ENCODE data around the gene PDE4B. TPM values are rescaled to one million over a fixed set of nuclear protein-coding genes. Genes with fewer than 3 reads are reported as not detected.
"Not testable (repeated sequence)": the region's sequence is repeated elsewhere in the genome, so short reads cannot be mapped to it uniquely, and the experiment has no call there.

PDE4B gene
- total RNA-seq, 1 donor from 2014 or later, result 54.6 TPM

- intact Hi-C loops (cut with micrococcal nuclease), result no loop called here
Observed at GRCh38 chr1:66296951-66297350, 504.3 kb downstream of the PDE4B start.

DNA sequence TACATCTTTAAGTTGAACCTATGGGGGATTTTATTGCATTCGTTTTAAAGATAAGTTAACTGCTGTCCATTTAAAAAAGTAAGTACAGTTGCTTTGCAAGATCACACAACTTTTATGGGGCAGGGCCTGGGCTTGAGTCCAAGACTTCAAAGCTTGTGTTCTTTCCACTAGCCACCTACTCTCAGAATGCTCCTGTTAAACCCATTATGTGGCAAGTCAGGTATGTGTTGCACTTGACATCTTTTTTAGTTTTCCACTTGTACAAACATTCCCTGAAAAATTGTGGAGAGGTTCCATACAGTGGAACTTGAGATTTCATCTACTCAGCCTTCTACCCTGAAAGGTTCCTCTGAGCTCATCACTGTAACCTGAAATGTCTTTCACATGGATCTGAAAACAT is 505.8 kb downstream of the PDE4B start:
- intact Hi-C loops (cut with micrococcal nuclease), result no loop called here

DNA sequence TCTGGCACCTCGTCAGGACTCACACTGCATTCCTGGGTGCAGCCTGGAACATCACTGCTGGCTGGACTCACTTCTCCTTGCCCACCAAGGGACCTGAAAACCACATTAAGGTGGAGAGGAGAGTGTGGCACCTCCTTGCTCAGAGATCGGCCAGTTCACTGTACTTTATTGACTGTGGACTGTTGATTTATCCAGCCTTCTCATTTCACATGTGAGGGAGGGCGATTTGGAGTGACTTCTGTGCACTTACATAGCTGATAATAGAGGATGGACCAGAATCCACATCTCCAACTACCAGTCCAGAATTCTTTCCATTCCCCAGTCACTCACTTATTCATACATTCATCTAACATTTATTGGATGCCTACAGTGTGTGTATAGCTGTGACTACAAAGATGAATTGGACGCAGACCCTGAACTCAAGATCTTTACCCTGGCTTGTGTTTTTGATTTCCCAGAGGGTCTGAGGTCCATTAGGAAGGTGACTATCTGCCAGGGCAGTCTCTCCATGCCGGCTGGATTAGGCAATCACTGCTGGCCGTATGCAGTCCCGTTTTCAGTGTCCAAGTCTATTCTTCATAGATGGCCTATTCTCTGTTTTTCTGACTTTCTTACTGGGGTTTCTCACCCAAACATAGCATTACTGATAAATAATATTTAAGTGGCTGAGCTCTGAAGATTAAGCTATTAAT is 507.7 kb downstream of the PDE4B start:
- intact Hi-C loops (cut with micrococcal nuclease), result loop anchor here (2.0 kb wide), 1 partner anchor 48 kb away; no protein-coding TSS in a partner anchor

- intact Hi-C loops (cut with micrococcal nuclease), result loop anchor here (1.0 to 2.0 kb wide), 11 partner anchors 10 to 629 kb away; no protein-coding TSS in a partner anchor
Observed at GRCh38 chr1:66300972-66301451, 508.3 kb downstream of the PDE4B start.

- intact Hi-C loops (cut with micrococcal nuclease), result no loop called here
Observed at GRCh38 chr1:66302184-66302742, 509.6 kb downstream of the PDE4B start.

DNA sequence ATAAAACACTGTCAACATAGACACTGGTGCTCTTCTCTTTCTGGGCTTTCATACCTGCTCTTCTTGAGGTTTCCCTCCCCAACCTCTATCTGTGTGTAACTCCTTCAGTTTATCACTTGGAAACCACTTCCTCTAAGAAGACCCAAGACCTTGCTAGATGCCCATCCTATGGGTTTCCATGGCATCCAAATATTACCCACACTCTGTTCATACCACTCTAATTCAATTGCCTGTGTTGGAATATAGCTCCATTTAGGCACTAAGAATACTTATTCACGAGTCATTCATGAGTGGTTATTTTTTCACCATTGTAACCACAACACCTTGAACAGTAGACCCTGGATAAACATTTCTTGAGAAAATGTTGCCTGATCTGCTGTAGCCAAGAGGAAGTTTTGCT is 510.1 kb downstream of the PDE4B start:
- intact Hi-C loops (cut with micrococcal nuclease), result no loop called here

GRCh38 chr1:66303646-66304045 is 511.0 kb downstream of the PDE4B start:
- intact Hi-C loops (cut with micrococcal nuclease), result no loop called here

- intact Hi-C loops (cut with micrococcal nuclease), result no loop called here
Observed at GRCh38 chr1:66304128-66304527, 511.4 kb downstream of the PDE4B start.

GRCh38 chr1:66305927-66306326 is 513.2 kb downstream of the PDE4B start:
- intact Hi-C loops (cut with micrococcal nuclease), result no loop called here

DNA sequence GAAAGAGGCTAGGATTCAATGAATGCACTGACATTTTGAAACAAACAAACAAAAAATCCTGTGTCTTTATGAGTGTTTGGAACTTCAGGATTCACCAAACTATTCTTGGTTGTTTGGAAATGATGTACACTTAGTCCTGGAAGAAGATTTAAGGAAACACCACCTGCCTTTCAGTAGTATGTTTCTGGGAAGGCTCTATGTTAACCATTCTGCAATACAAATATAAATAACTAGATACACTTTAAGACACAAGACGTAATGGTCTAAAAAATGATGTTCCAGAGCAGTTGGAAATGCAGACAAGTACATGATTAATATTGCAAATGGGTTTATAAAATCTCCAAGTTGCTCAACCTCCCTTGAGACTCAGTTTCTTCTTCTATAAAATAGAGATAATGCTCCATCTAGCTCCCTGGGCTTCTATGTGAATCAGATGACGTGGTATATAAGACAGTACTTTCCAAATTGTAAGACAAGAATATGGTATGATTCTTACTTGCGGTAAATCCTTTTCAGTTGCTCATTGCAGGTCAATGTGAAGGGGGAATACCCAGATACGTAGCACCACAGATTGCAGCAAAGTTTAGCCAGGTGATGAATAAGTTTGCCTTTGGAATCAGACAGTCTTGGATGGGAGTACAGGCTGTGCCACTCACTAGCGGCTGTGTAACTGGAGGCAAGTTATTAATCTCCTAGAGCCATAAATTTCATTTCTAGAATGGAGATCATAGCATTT is 516.5 kb downstream of the PDE4B start:
- intact Hi-C loops (cut with micrococcal nuclease), result no loop called here

GRCh38 chr1:66311092-66311491 is 518.4 kb downstream of the PDE4B start:
- intact Hi-C loops (cut with micrococcal nuclease), result no loop called here

DNA sequence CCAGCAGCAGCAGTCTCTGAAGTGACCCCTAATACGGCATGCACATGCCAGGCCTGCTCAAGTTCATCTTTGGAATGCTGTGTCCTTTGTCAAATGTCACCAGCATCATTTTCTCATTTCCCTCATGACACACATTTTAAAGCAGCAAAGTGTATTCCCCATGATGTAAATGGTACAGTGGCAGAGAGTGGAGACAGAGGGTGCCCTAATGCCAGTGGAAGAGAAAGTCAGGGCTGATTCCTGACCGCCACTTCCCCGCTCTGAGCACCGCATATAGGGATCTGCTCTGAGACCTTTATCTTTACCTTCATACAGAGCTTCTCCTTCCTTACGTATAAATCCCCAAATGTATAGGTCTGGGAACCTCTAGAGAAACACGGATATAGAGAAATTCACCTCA is 518.9 kb downstream of the PDE4B start:
- intact Hi-C loops (cut with micrococcal nuclease), result no loop called here

GRCh38 chr1:66312271-66312990 is 519.7 kb downstream of the PDE4B start:
- intact Hi-C loops (cut with micrococcal nuclease), result no loop called here

DNA sequence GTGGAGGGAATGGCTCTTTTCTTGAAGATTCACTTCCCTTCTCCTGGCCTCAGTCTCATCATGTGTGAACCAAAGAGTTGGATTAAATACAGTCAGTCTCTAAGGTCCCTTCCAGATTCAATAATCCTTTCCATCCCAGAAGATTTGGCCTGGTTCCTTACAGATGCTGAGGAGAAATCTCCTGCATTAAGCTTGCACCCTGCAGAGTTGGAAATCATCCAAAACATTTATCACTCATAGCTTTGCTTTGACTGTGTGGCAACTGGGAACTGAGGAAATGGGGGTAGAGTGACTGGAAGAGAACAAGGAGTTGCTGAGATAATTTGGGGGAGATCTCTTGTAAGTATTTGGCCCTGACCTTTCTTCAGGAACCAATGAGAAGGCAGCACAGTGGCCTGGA is 520.7 kb downstream of the PDE4B start:
- intact Hi-C loops (cut with micrococcal nuclease), result no loop called here

DNA sequence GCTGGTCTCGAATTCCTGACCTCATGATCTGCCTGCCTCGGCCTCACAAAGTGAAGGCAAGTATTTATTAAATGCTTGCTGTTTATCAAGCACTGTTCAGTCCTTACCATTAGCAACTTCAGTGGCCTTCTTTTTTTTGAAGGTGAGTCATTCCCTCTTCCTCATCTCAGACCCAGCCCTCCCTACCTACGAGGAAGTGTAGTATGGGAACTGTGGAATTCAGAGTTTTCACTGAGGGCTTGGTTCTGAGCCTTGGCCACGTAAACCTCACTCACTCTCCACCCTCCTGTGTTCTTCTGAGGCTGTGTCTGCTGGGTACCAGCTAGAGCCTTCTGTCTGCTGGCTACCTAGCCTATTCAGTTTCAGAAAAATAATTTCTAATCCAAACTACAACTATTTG is 523.0 kb downstream of the PDE4B start:
- intact Hi-C loops (cut with micrococcal nuclease), result no loop called here

GRCh38 chr1:66316464-66317247 is 524.0 kb downstream of the PDE4B start:
- intact Hi-C loops (cut with micrococcal nuclease), result no loop called here

- intact Hi-C loops (cut with micrococcal nuclease), result no loop called here
Observed at GRCh38 chr1:66317248-66317515, 524.5 kb downstream of the PDE4B start.

DNA sequence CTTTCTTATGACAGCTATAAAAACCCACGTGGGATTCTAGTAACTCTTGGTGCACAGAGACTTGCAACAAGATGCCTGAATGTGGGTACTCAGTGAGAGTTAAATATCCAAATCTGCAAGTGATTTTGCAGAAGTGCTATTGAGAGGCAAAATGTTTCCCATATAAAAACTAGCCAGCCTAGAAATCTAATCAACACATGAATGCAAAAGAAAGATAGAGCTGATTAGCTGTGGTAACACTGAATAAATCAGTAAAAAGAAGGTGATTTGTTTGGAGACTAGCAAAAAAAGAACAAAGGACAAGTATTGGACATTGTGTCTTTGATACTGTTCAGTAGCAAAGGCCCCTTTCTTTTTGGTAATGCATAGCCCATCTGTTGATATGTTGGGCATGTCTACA is 527.5 kb downstream of the PDE4B start:
- intact Hi-C loops (cut with micrococcal nuclease), result no loop called here

GRCh38 chr1:66322462-66322861 is 529.8 kb downstream of the PDE4B start:
- intact Hi-C loops (cut with micrococcal nuclease), result not testable (repeated sequence)

- intact Hi-C loops (cut with micrococcal nuclease), result no loop called here
Observed at GRCh38 chr1:66323958-66324625, 531.4 kb downstream of the PDE4B start.
